ENCODE measurements around the gene FCHSD1. TPM values are rescaled to one million over a fixed set of nuclear protein-coding genes. Genes with fewer than 3 reads are reported as not detected.

The FCHSD1 gene
- total and polyA plus RNA-seq, 2 of the 4 experiments (the other 2 are of a cell fraction) = 33.2 to 62.1 TPM

DNA sequence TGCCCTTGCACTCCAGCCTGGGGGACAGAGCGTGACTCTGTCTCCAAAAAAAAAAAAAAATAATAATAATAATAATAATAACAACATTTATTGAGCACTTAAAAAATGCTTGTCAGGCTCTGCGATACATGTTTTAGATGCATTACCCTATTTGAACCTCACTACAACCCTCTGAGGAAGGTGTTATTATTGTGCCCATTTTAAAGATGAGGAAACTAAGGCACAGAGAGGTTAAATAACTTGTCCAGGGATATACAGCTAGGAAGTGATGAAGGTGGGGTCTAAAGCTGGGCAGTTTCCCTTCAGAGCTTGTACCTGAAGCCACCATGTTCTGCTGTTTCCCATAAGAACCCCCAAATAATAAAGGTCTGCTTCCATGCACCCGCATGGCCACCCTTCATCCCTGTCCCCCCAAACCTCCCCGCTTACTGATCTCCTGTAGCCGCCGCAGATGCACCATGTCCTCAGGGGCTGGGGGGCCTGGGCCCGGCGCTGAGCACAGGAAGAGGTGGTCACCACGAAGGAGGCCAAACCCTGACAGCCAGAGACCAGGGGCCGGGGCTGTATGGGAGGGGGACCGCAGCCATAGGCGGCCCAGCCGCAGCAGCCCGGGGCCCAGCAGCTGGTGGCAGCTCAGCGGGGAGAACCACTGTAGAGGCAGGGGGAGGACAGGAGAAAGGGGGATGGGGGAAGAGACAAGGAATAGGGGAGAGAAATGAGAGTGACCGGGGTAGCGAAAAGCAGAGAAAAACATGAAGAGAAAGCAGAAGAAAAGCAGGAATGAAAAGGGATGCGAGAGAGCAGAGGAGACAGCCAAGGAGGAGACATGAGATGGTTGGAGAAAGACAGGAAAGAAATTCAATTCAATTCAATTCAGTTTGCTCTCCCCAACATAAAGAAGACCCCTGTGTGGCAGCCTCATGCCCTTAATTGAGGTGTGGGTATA lies 15.1 kb upstream of the FCHSD1 start:
- no peaks in the 10 kb centered on the region for H3K27me3 ChIP-seq (ENCODE audit: control insufficient read depth, insufficient read depth, low read length)
- dilution Hi-C loops (cut with HindIII; ENCODE audit: low sequenced_read_pairs, unreplicated experiment) = no loop called here
- no peak overlapping the region for H2AK5ac ChIP-seq (ENCODE audit: low read depth, low read length)
- 81% methylated on average over 5 of the region's 18 CpGs; no CpG with 5 or more reads in 1 of the 2 experiments for WGBS, 2 experiments (ENCODE audit: extremely low coverage in 2 of 2, insufficient read length in 1 of 2)
- BruUV-seq (replicated peaks) = no TSS peak
- H3K9me3 ChIP-seq (ENCODE audit: control insufficient read depth, insufficient read depth, low read length) = no peaks in the 10 kb centered on the region
- H3K4me1 ChIP-seq (ENCODE audit: control insufficient read depth, insufficient read depth, low read length) = no peaks in the 10 kb centered on the region
- H4K5ac ChIP-seq (ENCODE audit: low read depth, low read length) = no peak overlapping the region
- no peak overlapping the region for H3K14ac ChIP-seq (replicated peaks; ENCODE audit: low read depth, low read length)
- no peak overlapping the region for H4K8ac ChIP-seq (ENCODE audit: low read depth in 2 of 2, low read length in 2 of 2)
- H3K27ac ChIP-seq (ENCODE audit: insufficient read depth, low read length) = no peak overlapping the region
- H3K4me3 ChIP-seq (ENCODE audit: insufficient read depth, low read depth, low read length) = no peak overlapping the region
- TF ChIP-seq MAZ (IDR thresholded peaks at IDR 0.05; ENCODE audit: borderline replicate concordance, low read depth, low read length) (no peak), CHD1 (IDR thresholded peaks at IDR 0.05; ENCODE audit: low read depth, low read length) (no peak), BHLHE40 (IDR thresholded peaks at IDR 0.05; ENCODE audit: low read depth, low read length) (no peak), MXI1 (IDR thresholded peaks at IDR 0.05; ENCODE audit: borderline replicate concordance, low read depth, low read length) (no peak), NFE2L2 (IDR thresholded peaks at IDR 0.05; ENCODE audit: low read depth, low read length) (no peak), RAD21 (IDR thresholded peaks at IDR 0.05; ENCODE audit: low read length) (no peak), CTCF (conservative IDR thresholded peaks at IDR 0.05; ENCODE audit: low read depth, low read length) (no peak), MAFK (IDR thresholded peaks at IDR 0.05; ENCODE audit: low read depth, low read length) (no peak), USF2 (IDR thresholded peaks at IDR 0.05; ENCODE audit: low read depth, low read length) (no peak), POLR2A (IDR thresholded peaks at IDR 0.05; ENCODE audit: low read depth, low read length) (no peak), SMC3 (IDR thresholded peaks at IDR 0.05; ENCODE audit: low read depth, low read length) (no peak), FOS (IDR thresholded peaks at IDR 0.05; ENCODE audit: low read depth, low read length) (no peak), RFX5 (IDR thresholded peaks at IDR 0.05; ENCODE audit: low read depth, low read length) (no peak)
- TF ChIP-seq, protein P1, sequence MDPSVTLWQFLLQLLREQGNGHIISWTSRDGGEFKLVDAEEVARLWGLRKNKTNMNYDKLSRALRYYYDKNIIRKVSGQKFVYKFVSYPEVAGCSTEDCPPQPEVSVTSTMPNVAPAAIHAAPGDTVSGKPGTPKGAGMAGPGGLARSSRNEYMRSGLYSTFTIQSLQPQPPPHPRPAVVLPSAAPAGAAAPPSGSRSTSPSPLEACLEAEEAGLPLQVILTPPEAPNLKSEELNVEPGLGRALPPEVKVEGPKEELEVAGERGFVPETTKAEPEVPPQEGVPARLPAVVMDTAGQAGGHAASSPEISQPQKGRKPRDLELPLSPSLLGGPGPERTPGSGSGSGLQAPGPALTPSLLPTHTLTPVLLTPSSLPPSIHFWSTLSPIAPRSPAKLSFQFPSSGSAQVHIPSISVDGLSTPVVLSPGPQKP (IDR thresholded peaks at IDR 0.05; ENCODE audit: borderline replicate concordance, low read depth, low read length) = no peak
- no peak overlapping the region for H3K9ac ChIP-seq (ENCODE audit: low read depth, low read length)
- no peak overlapping the region for H2BK5ac ChIP-seq (ENCODE audit: low read depth, low read length, poor library complexity, severe bottlenecking)
- H3K4ac ChIP-seq (ENCODE audit: low read depth, low read length) = no peak overlapping the region
- ATAC-seq (ENCODE audit: low read depth) = no peak
- peaks cover 14% of the 10 kb centered on the region for H3K36me3 ChIP-seq (ENCODE audit: control insufficient read depth, insufficient read depth, low read length)
- no peak overlapping the region for H2AK9ac ChIP-seq (replicated peaks; ENCODE audit: low read depth, low read length, poor library complexity)
- DNase-seq = no peak
- no peak overlapping the region for H2BK15ac ChIP-seq (ENCODE audit: low read depth, low read length)
- no peak overlapping the region for H2BK20ac ChIP-seq (ENCODE audit: low read depth, low read length)
- H4K20me1 ChIP-seq (ENCODE audit: insufficient read depth, low read length) = no peaks in the 10 kb centered on the region
- no peaks in the 10 kb centered on the region for H3K79me1 ChIP-seq (ENCODE audit: low read depth in 1 of 2, low read length in 2 of 2)
- no peak overlapping the region for H3K23ac ChIP-seq (ENCODE audit: low read depth, low read length)
- H3K18ac ChIP-seq (ENCODE audit: low read depth, low read length) = no peak overlapping the region
- no peak overlapping the region for H3K56ac ChIP-seq (ENCODE audit: extremely low read depth, insufficient read depth, low read length)
- in situ Hi-C loops (cut with MboI; ENCODE audit: low sequenced_read_pairs) = no loop called here
- H2BK120ac ChIP-seq (ENCODE audit: low read depth, low read length) = no peak overlapping the region
- no peak overlapping the region for H3K4me2 ChIP-seq (ENCODE audit: low read depth, low read length)
- intact Hi-C loops (cut with micrococcal nuclease) = loop anchor here (1.0 to 2.0 kb wide), 4 partner anchors 26 to 294 kb away; no protein-coding TSS in a partner anchor
- H3K9me1 ChIP-seq (ENCODE audit: insufficient read depth, low read length) = no peaks in the 10 kb centered on the region
- no peak overlapping the region for H4K91ac ChIP-seq (ENCODE audit: insufficient read depth, low read depth, low read length)
- ChIA-PET CTCF (interaction anchor here (0.7 kb wide), 1 partner anchor 164 kb away, joined by 3 read pairs; no protein-coding TSS in a partner anchor), POLR2A (ENCODE audit: unreplicated experiment) (no interaction called here)
- no peak overlapping the region for H2AFZ ChIP-seq (replicated peaks; ENCODE audit: low read length, poor library complexity)

Data from IMR-90 (cell line).